GM12891 (cell line): ENCODE data around the gene RFWD3.

Source experiments
- DNase-seq: peaks from one replicate; pipeline ENCODE4 v3.0.0; 2011; ENCODE audit warnings: low spot score; ENCODE audit not compliant: insufficient read length
- FAIRE-seq: peaks from 2 replicates; lab custom pipeline; 2011; peaks lifted over from hg19 to GRCh38; lab: Jason Lieb, UNC
- PAX5 ChIP-seq: IDR thresholded peaks from 2 replicates; pipeline ENCODE4 v1.6.1; 2011; ENCODE audit warnings: low read length, moderate library complexity, mild to moderate bottlenecking; ENCODE audit not compliant: insufficient read depth, severe bottlenecking
- POLR2A ChIP-seq: IDR thresholded peaks from 2 replicates; pipeline ENCODE4 v1.6.1; 2011; ENCODE audit warnings: low read depth, low read length, control low read depth
- POLR2AphosphoS5 ChIP-seq: IDR thresholded peaks from 2 replicates; pipeline ENCODE4 v1.6.1; 2011; ENCODE audit warnings: low read depth, low read length, control low read depth
- POU2F2 ChIP-seq: IDR thresholded peaks from 2 replicates; pipeline ENCODE4 v1.6.1; 2011; ENCODE audit warnings: low read depth, mild to moderate bottlenecking, control low read depth, low read length, moderate library complexity
- SPI1 ChIP-seq: IDR thresholded peaks from 2 replicates; pipeline ENCODE4 v1.6.1; 2011; ENCODE audit warnings: low read depth, low read length, control low read depth
- TAF1 ChIP-seq: IDR thresholded peaks from 2 replicates; pipeline ENCODE4 v1.6.1; 2011; ENCODE audit warnings: low read depth, low read length, control low read depth

Gene RFWD3

DNA sequence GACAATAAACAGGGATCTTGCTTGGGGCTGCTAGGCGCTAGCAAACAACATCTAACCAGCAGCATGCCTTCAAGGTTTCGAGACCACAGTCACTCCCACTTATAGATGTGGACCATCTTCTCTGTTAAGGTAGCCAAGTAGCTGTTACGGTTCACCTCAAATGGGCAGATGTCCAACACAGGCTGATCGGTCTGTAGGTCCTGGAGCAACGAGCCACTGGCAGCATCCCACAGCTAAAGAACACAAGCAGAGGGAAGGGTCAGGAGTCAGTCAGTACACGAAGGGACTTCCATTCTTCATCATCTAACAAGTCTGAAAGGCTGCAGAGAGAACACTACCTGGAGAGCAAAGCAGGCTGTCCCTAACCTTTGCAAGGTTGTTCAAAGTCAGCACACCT lies 42.8 kb downstream of the RFWD3 start:
- no peak for DNase-seq
- FAIRE-seq, result no peak
- no peak for TF ChIP-seq POLR2AphosphoS5
- TF ChIP-seq PAX5, result no peak
- TF ChIP-seq POLR2A, result no peak
- TF ChIP-seq POU2F2, result no peak
- TF ChIP-seq SPI1, result no peak
- TF ChIP-seq TAF1, result no peak

DNA sequence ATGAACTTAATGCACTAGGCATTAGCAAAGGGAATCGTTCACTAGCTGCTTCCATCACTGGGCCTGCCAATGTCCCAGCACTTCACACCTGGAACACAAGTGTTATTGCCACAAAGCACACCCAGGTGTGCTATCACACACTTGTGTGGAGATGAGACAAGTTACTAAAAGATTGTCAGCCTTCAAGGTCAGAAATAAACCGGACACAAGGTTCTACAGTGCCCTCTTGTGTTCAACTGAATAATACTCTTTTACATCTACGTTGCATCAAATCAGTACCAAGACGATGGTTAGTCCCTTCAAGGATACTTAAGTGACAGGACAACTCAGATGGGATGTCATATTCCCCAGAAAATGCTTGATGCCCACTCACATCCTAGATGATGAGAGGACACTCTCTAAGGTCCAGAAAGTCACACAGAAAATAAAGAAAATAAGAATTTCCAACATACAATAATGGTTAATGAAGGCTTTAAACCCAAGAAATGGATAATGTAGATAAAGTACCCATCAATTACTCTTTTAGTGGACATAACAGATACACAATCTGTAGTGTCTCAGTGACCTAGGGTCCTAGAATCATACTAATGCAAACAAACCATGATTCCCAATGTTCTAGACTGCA lies 43.4 kb downstream of the RFWD3 start:
- DNase-seq (no peak), FAIRE-seq (peak; percentile 85)
- TF ChIP-seq POU2F2, result no peak
- no peak for TF ChIP-seq TAF1
- no peak for TF ChIP-seq POLR2AphosphoS5
- TF ChIP-seq SPI1, result no peak
- TF ChIP-seq PAX5, result no peak
- TF ChIP-seq POLR2A, result no peak

DNA sequence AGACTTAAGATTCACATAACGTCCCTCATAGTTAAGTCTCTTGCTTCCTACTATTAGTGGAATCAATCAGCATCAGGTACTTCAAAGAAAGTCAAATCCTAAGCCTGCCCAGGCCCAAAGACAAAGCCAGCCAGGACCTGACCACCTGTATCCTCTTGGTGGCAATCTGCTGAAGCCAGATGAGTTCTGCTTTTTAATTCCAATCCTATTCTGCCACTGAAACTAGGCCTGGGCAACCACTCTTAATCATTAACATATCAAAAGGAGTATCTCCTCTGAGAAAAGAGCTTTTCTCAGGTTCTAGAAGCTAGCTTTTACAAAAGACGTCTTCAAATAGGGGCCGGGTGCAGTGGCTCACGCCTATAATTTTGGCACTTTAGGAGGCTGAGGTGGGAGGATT lies 44.7 kb downstream of the RFWD3 start:
- no peak for DNase-seq
- TF ChIP-seq PAX5 (no peak), SPI1 (no peak), POLR2AphosphoS5 (no peak), POU2F2 (no peak), POLR2A (no peak), TAF1 (no peak)
- no peak for FAIRE-seq

DNA sequence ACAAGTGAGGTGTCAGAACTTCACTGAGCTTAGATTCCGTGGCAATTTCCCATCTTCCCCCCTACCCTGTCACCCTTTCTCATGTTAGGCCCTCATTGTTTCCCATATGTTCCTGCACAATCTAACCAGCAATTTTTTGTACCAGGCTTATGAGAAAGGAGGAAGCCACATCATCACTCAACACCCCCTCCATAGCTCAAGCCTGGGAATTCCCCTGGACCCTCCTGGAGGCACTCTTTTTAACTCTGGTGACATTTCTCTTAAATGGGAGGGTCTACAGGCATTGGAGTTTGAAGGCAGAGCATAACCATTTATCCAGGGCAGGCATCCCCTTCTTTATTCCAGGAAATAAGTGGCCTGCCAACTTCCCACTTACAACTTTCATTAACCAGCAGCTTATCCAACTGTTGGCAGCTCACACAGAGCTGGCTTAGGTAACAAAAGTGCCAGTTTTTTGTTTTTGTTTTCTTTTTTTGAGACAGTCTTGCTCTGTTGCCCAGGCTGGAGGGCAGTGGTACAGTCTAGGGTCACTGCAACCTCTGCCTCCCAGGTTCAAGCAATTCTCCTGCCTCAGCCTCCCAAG lies 49.4 kb downstream of the RFWD3 start:
- no peak for DNase-seq
- no peak for FAIRE-seq
- TF ChIP-seq POLR2A, result no peak
- TF ChIP-seq PAX5, result no peak
- no peak for TF ChIP-seq TAF1
- no peak for TF ChIP-seq POU2F2
- no peak for TF ChIP-seq POLR2AphosphoS5
- TF ChIP-seq SPI1, result no peak

DNA sequence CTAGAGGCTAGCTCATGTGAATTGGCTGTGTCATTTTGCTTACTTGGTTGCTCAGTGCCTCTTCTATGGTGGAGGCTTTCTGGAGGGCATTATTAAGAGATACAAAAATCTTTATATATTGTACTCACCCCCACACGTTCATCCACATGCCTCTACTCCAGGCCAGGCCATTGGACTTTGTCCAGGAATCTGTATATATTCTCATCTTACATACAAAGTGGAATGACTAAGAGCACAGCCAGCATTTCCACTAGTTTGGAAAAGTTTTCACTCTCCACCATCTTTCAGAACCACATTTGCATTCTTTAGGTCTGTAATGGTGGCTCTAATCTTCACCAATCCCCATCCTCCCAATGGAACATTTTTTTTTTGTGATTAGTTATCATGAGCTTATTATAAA lies 55.0 kb downstream of the RFWD3 start:
- DNase-seq, result no peak
- no peak for TF ChIP-seq PAX5
- TF ChIP-seq POU2F2, result no peak
- no peak for TF ChIP-seq POLR2A
- TF ChIP-seq POLR2AphosphoS5, result no peak
- no peak for TF ChIP-seq SPI1
- no peak for TF ChIP-seq TAF1
- FAIRE-seq, result no peak

DNA sequence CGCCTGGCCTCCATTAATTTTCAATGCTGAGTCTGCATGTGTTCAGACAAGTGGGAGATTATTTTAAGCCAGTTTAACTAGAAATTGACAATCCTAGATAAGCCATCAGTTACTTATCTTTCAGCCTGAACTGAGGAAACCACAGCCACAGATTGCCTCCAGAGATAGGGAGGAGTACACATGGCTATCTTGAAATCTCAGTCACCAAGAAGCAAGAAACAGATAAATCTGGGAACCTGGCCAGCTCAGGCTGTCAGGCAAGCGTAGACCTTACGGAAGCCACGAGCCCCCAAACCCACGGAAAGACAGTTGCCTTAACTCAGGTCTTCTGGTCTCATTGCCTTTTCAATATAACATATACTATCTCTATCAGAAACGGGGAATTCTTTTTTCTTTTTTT lies 57.7 kb downstream of the RFWD3 start:
- TF ChIP-seq POLR2A (no peak), PAX5 (no peak), POLR2AphosphoS5 (no peak), POU2F2 (no peak), SPI1 (no peak), TAF1 (no peak)
- FAIRE-seq, result no peak
- no peak for DNase-seq

DNA sequence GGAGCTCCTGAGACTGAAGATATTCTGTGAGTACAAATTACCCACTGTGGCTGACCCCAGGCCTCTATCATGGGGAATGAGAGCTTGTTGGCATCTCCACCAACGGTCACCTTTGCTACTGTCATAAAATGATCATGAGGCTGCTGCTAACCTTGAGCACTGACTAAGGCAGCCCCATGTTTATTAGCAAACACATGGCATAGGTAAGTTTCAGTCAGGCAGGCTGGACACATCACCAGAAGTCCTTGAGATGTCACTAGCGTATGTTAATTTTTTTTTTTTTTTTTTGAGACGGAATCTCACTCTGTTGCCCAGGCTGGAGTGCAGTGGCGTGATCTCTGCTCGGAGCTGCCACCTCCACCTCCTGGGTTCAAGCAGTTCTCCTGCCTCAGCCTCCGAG lies 58.3 kb downstream of the RFWD3 start:
- FAIRE-seq (no peak), DNase-seq (no peak)
- TF ChIP-seq TAF1 (no peak), SPI1 (no peak), PAX5 (no peak), POLR2A (no peak), POLR2AphosphoS5 (no peak), POU2F2 (no peak)

DNA sequence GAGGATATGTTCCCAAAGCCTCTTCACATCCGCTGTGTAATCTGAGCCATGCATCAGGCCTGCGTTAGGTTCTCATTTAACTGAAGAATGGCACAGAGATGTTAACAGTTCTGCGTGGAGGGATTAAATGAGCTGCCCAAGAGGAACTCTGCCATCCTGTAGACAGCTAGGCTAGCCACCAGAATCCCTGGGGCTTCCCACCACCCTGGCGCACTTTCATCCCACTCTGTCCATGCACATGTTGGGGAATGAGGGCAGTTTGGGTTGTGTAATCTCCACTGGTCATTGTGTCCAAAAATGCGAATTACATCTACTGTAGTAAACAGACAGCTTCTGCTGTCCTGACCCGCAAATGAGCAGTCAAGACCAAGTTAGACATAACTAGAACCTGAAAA lies 58.7 kb downstream of the RFWD3 start:
- TF ChIP-seq POU2F2 (no peak), SPI1 (no peak), PAX5 (no peak), TAF1 (no peak), POLR2AphosphoS5 (no peak), POLR2A (no peak)
- DNase-seq, result no peak

DNA sequence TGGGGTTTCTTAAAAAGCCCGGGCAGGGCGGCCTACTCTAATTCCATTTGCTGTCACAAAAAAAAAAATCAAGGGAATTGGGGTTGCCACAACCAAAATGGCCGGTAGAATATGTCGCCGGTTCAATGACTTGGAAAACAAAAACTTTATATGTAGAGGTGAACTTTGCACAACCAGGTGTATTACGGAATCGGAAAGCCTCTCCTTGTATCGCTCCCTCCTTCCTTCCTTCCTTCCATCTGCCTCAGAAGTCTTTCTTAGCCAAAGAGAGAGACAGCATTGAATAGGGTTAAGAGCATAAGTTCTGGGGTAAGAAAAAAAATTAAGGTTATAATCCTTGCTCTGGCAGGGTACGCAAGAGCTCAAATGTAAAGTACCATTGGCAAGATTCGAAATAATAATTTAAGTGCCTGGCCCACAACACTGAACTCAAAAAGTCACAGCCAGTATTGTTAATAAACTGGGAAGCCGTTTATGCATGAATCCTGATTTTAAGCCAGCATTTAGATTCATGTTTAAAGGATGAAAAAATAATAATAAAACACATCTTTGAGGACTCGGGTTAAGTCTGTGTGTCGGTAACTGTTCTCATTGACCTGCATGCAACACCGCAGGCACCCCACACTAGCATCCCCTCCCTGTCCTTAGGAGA lies 59.2 kb downstream of the RFWD3 start:
- no peak for DNase-seq
- no peak for FAIRE-seq
- no peak for TF ChIP-seq TAF1
- no peak for TF ChIP-seq POU2F2
- peak; percentile 87 for TF ChIP-seq PAX5
- no peak for TF ChIP-seq SPI1
- TF ChIP-seq POLR2AphosphoS5, result no peak
- no peak for TF ChIP-seq POLR2A

More for the DNA sequence above, 58.7 kb downstream of the RFWD3 start:
- FAIRE-seq, result no peak
